Measurements from ENCODE around the gene RPGRIP1L.

The RPGRIP1L gene

GRCh38 chr16:53558710-53559109, 144.9 kb downstream of the RPGRIP1L start:
- Histone ChIP-seq H3K4me3 (ENCODE audit: low read depth, low read length) (no peak overlapping the region), H3K27ac (no peak overlapping the region), H3K36me3 (replicated peaks) (no peaks in the 10 kb centered on the region), H3K27me3 (replicated peaks) (no peaks in the 10 kb centered on the region)
- TF ChIP-seq CTCF (IDR thresholded peaks at IDR 0.05; ENCODE audit: low read depth, low read length, missing control alignments) = no peak
- DNase-seq = no peak
- in situ Hi-C loops (cut with HindIII; ENCODE audit: low pct_ligation_motif_present, low sequenced_read_pairs) = no loop called here

- Histone ChIP-seq H3K4me3 (ENCODE audit: low read depth, low read length) (no peak overlapping the region), H3K27me3 (replicated peaks) (no peaks in the 10 kb centered on the region), H3K27ac (no peak overlapping the region), H3K36me3 (replicated peaks) (no peaks in the 10 kb centered on the region)
- in situ Hi-C loops (cut with HindIII; ENCODE audit: low pct_ligation_motif_present, low sequenced_read_pairs) = no loop called here
- no peak for DNase-seq
- TF ChIP-seq CTCF (IDR thresholded peaks at IDR 0.05; ENCODE audit: low read depth, low read length, missing control alignments) = no peak
Observed at GRCh38 chr16:53556521-53556920, 147.1 kb downstream of the RPGRIP1L start.

GRCh38 chr16:53549970-53550690, 153.5 kb downstream of the RPGRIP1L start:
- Histone ChIP-seq H3K36me3 (replicated peaks) (no peaks in the 10 kb centered on the region), H3K4me3 (ENCODE audit: low read depth, low read length) (no peak overlapping the region), H3K27me3 (replicated peaks) (no peaks in the 10 kb centered on the region), H3K27ac (no peak overlapping the region)
- peak; percentile 83 for TF ChIP-seq CTCF (IDR thresholded peaks at IDR 0.05; ENCODE audit: low read depth, low read length, missing control alignments)
- in situ Hi-C loops (cut with HindIII; ENCODE audit: low pct_ligation_motif_present, low sequenced_read_pairs) = no loop called here
- DNase-seq = peak; percentile 75
